WTC11 (cell line): ENCODE measurements around the gene CORO2B. TPM values are rescaled to one million over a fixed set of nuclear protein-coding genes. Genes with fewer than 3 reads are reported as not detected.

ENCODE experiments used
- AR ChIP-seq: fragments of 250-450 bp; sonication (Bioruptor Pico); IDR thresholded peaks from 2 replicates; pipeline ENCODE4 v1.9.0; 2021; ENCODE audit warnings: mild to moderate bottlenecking
- ATF3 ChIP-seq: sonication (generic); formaldehyde crosslinking; conservative IDR thresholded peaks from 2 replicates; pipeline ENCODE4 v1.8.1; 2022; ENCODE audit warnings: mild to moderate bottlenecking, missing genetic modification reagents
- CDX4 ChIP-seq: fragments of 250-450 bp; sonication (Bioruptor Pico); IDR thresholded peaks from 2 replicates; pipeline ENCODE4 v1.9.0; 2021; ENCODE audit warnings: moderate library complexity, mild to moderate bottlenecking, inconsistent platforms, borderline replicate concordance
- E2F5 ChIP-seq: sonication (generic); formaldehyde crosslinking; IDR thresholded peaks from 2 replicates; pipeline ENCODE4 v1.8.1; 2022; ENCODE audit warnings: mild to moderate bottlenecking, moderate library complexity, missing genetic modification reagents
- EMX1 ChIP-seq: fragments of 250-450 bp; sonication (Bioruptor Pico); IDR thresholded peaks from 2 replicates; pipeline ENCODE4 v1.8.0; 2021; ENCODE audit warnings: mild to moderate bottlenecking
- ETV6 ChIP-seq: sonication (generic); formaldehyde crosslinking; IDR thresholded peaks from 2 replicates; pipeline ENCODE4 v1.8.1; 2022; ENCODE audit warnings: mild to moderate bottlenecking, missing genetic modification reagents
- FOXK1 ChIP-seq: sonication (generic); formaldehyde crosslinking; IDR thresholded peaks from 2 replicates; pipeline ENCODE4 v1.8.0; 2022; ENCODE audit warnings: mild to moderate bottlenecking, moderate library complexity, missing genetic modification reagents
- JAZF1 ChIP-seq: fragments of 250-450 bp; sonication (Bioruptor Pico); IDR thresholded peaks from 2 replicates; pipeline ENCODE4 v1.9.0; 2021; ENCODE audit warnings: moderate library complexity, mild to moderate bottlenecking, inconsistent platforms
- NFYB ChIP-seq: sonication (generic); formaldehyde crosslinking; conservative IDR thresholded peaks from 2 replicates; pipeline ENCODE4 v1.8.0; 2022; ENCODE audit warnings: low read depth, missing genetic modification reagents
- NR1H2 ChIP-seq: sonication (generic); formaldehyde crosslinking; IDR thresholded peaks from 2 replicates; pipeline ENCODE4 v1.9.0; 2021; ENCODE audit warnings: mild to moderate bottlenecking, moderate library complexity, missing genetic modification reagents
- PRRX2 ChIP-seq: fragments of 250-450 bp; sonication (Bioruptor Pico); IDR thresholded peaks from 2 replicates; pipeline ENCODE4 v1.8.0; 2021; ENCODE audit warnings: mild to moderate bottlenecking
- RELA ChIP-seq: sonication (generic); formaldehyde crosslinking; IDR thresholded peaks from 2 replicates; pipeline ENCODE4 v1.8.1; 2022; ENCODE audit warnings: missing genetic modification reagents, mild to moderate bottlenecking, borderline replicate concordance
- SP1 ChIP-seq: sonication (generic); formaldehyde crosslinking; conservative IDR thresholded peaks from 2 replicates; pipeline ENCODE4 v1.8.1; 2022; ENCODE audit warnings: missing genetic modification reagents
- TP53 ChIP-seq: sonication (generic); formaldehyde crosslinking; IDR thresholded peaks from 2 replicates; pipeline ENCODE4 v1.8.1; 2023; ENCODE audit warnings: mild to moderate bottlenecking, missing genetic modification reagents
- USF2 ChIP-seq: sonication (generic); formaldehyde crosslinking; IDR thresholded peaks from 2 replicates; pipeline ENCODE4 v1.8.1; 2023; ENCODE audit warnings: mild to moderate bottlenecking, missing genetic modification reagents, moderate library complexity
- ZNF423 ChIP-seq: fragments of 250-450 bp; sonication (Bioruptor Pico); IDR thresholded peaks from 2 replicates; pipeline ENCODE4 v2.1.2; 2022; ENCODE audit warnings: mild to moderate bottlenecking, moderate library complexity
- ZNF532 ChIP-seq: fragments of 250-450 bp; sonication (Bioruptor Pico); IDR thresholded peaks from 2 replicates; pipeline ENCODE4 v1.9.0; 2021; ENCODE audit warnings: mild to moderate bottlenecking, borderline replicate concordance
- ZSCAN18 ChIP-seq: fragments of 250-450 bp; sonication (Bioruptor Pico); IDR thresholded peaks from 2 replicates; pipeline ENCODE4 v2.1.2; 2022; ENCODE audit warnings: mild to moderate bottlenecking, moderate library complexity
- total RNA-seq: library from RNA; stranded (reverse); gene quantifications from 3 replicates; pipeline ENCODE4 v1.2.3, GENCODE V29; 2021
- TF ChIP-seq, protein P1 (sequence below): fragments of 250-450 bp; sonication (Bioruptor Pico); IDR thresholded peaks from 2 replicates; pipeline ENCODE4 v1.8.0; 2021; ENCODE audit warnings: mild to moderate bottlenecking
- TF ChIP-seq, protein P2 (sequence below): sonication (generic); formaldehyde crosslinking; IDR thresholded peaks from 2 replicates; pipeline ENCODE4 v1.8.1; 2023; ENCODE audit warnings: mild to moderate bottlenecking, missing genetic modification reagents
- TF ChIP-seq, protein P3 (sequence below): sonication (generic); formaldehyde crosslinking; IDR thresholded peaks from 2 replicates; pipeline ENCODE4 v1.8.1; 2023; ENCODE audit warnings: mild to moderate bottlenecking, missing genetic modification reagents

CORO2B gene
- total RNA-seq, 1 experiment from 2014 or later: 4.9 TPM

DNA sequence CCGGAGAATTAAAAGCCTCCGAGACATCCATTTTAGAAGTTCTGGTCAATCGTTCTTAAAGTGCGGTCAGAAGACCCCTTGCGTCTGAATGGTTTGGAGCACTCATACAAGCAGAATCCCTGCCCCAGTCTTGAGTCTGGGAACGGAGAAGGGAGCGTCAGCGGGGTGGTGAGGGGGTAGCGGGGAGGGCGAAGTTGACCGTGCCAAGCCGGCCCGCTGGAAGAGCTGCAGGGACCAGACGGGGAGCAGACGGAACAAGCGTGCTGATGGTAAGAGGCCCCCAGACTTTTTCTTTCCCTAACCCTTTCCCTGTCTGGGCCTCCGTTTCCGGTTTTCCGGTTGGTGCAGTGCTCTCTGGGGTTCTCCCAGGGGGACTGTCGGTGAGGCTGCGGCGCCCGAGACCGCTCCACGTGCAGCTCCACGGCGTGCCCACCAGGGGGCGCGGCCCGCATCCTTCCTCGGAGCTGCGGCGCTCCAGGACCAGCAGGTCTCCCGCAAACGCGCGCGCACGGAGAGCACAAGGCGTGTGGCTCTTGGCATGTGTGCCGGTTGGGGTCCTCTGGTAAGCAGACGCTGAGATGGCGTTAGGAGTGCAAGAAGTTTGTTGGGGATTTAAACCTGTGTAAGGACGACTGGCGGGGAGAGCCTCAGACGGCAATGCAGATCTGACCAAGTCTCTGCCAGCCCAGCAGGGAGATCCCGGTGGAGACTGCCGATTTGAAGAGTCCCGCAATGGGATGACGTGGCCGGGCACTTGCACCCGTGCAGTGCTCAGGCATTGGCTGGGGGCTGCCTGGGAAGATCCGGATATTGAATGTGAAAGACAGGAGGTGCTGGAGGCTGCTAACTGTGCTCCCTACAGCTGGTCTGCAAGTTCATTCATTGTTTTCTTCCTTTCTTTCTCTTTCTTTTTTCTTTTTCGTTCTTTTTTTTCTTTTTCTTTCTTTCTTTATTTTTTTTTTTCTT is 19.2 kb upstream of the CORO2B start (continued):
- TF ChIP-seq AR (CRISPR knock-in tag): no peak
- TF ChIP-seq, protein P1, sequence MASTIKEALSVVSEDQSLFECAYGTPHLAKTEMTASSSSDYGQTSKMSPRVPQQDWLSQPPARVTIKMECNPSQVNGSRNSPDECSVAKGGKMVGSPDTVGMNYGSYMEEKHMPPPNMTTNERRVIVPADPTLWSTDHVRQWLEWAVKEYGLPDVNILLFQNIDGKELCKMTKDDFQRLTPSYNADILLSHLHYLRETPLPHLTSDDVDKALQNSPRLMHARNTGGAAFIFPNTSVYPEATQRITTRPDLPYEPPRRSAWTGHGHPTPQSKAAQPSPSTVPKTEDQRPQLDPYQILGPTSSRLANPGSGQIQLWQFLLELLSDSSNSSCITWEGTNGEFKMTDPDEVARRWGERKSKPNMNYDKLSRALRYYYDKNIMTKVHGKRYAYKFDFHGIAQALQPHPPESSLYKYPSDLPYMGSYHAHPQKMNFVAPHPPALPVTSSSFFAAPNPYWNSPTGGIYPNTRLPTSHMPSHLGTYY (CRISPR knock-in tag): no peak
- TF ChIP-seq, protein P2, sequence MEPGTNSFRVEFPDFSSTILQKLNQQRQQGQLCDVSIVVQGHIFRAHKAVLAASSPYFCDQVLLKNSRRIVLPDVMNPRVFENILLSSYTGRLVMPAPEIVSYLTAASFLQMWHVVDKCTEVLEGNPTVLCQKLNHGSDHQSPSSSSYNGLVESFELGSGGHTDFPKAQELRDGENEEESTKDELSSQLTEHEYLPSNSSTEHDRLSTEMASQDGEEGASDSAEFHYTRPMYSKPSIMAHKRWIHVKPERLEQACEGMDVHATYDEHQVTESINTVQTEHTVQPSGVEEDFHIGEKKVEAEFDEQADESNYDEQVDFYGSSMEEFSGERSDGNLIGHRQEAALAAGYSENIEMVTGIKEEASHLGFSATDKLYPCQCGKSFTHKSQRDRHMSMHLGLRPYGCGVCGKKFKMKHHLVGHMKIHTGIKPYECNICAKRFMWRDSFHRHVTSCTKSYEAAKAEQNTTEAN: peak; percentile 91
- TF ChIP-seq E2F5 (CRISPR knock-in tag): peak; percentile 49; the same call in 1 of the 2 replicates
- peak; percentile 41 for TF ChIP-seq USF2 (CRISPR knock-in tag)
- 0 out of 2 replicates have a peak, but pooled peaks have one; percentile 51 for TF ChIP-seq RELA (CRISPR knock-in tag)
- TF ChIP-seq, protein P3, sequence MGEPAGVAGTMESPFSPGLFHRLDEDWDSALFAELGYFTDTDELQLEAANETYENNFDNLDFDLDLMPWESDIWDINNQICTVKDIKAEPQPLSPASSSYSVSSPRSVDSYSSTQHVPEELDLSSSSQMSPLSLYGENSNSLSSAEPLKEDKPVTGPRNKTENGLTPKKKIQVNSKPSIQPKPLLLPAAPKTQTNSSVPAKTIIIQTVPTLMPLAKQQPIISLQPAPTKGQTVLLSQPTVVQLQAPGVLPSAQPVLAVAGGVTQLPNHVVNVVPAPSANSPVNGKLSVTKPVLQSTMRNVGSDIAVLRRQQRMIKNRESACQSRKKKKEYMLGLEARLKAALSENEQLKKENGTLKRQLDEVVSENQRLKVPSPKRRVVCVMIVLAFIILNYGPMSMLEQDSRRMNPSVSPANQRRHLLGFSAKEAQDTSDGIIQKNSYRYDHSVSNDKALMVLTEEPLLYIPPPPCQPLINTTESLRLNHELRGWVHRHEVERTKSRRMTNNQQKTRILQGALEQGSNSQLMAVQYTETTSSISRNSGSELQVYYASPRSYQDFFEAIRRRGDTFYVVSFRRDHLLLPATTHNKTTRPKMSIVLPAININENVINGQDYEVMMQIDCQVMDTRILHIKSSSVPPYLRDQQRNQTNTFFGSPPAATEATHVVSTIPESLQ (CRISPR knock-in tag): no peak
- TF ChIP-seq PRRX2 (CRISPR knock-in tag): no peak
- 0 out of 2 replicates have a peak, but pooled peaks have one; percentile 17 for TF ChIP-seq NFYB (CRISPR knock-in tag)
- TF ChIP-seq EMX1 (CRISPR knock-in tag): no peak
- TF ChIP-seq NR1H2 (CRISPR knock-in tag): no peak
- no peak for TF ChIP-seq ZSCAN18 (CRISPR knock-in tag)
- TF ChIP-seq ATF3 (CRISPR knock-in tag): no peak
- TF ChIP-seq ZNF423 (CRISPR knock-in tag): peak; percentile 59
- TF ChIP-seq ETV6 (CRISPR knock-in tag): peak; percentile 88
- no peak for TF ChIP-seq TP53
- TF ChIP-seq ZNF532 (CRISPR knock-in tag): no peak
- TF ChIP-seq JAZF1 (CRISPR knock-in tag): no peak
- TF ChIP-seq SP1: peak; percentile 88
- peak; percentile 89 for TF ChIP-seq FOXK1 (CRISPR knock-in tag)
- no peak for TF ChIP-seq CDX4 (CRISPR knock-in tag)
